Hematopoietic multipotent progenitor cell treated with erythropoietin and hydrocortisone succinate and interleukin-3 and kit ligand, for 8 days (in vitro differentiated cells): ENCODE measurements around the gene CFAP45.

ENCODE experiments used
- DNase-seq: peaks from one replicate; pipeline ENCODE4 v3.0.0-alpha.2; 2015

CFAP45 gene

DNA sequence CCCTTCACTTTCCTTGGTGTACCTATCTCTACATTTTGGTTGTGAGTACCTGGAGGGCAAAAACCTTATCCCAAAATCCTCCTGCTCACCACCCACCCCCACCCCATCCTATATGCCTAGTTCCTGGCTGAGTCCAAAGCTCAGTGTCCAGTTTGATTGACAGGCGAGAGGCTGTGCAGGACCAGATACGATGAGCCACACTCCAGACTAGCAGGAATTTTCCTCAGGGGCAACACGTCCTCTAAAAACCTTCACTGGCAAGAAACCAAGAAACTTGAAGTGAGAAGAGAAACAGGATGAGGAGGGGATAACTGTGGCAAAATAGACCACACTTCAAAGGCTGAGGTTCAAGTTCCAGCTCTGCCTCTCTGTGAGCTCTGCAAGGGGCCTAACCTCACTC, 74.4 kb downstream of the CFAP45 start:
- no peak for DNase-seq

DNA sequence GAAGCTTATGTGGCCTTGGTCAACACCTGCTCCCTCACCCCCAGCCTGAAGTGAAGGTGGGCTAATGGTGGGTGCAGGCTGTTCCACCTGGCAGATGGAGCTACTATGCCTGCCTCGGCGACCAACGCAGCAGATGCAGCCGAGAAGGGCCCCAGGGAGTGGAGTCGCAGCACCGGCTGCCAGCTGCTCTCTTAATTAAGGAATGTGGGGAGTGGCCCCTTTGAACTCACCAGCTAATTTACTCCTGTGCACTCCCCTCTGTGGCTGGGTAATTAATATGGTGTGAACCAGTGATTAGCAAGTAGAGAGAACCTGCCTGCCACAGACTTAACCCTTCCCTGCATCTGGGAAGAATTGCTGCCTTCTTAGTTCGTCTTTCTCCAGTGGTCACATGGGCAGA, 76.6 kb downstream of the CFAP45 start:
- no peak for DNase-seq
